Measurements from ENCODE around the gene KRTAP9-3. TPM values are rescaled to one million over a fixed set of nuclear protein-coding genes. Genes with fewer than 3 reads are reported as not detected.
"Not testable (repeated sequence)": the region's sequence is repeated elsewhere in the genome, so short reads cannot be mapped to it uniquely, and the experiment has no call there.

Gene KRTAP9-3, protein sequence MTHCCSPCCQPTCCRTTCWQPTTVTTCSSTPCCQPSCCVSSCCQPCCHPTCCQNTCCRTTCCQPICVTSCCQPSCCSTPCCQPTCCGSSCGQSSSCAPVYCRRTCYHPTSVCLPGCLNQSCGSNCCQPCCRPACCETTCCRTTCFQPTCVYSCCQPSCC
- total RNA-seq = not detected
- long read RNA-seq = 0 reads

DNA sequence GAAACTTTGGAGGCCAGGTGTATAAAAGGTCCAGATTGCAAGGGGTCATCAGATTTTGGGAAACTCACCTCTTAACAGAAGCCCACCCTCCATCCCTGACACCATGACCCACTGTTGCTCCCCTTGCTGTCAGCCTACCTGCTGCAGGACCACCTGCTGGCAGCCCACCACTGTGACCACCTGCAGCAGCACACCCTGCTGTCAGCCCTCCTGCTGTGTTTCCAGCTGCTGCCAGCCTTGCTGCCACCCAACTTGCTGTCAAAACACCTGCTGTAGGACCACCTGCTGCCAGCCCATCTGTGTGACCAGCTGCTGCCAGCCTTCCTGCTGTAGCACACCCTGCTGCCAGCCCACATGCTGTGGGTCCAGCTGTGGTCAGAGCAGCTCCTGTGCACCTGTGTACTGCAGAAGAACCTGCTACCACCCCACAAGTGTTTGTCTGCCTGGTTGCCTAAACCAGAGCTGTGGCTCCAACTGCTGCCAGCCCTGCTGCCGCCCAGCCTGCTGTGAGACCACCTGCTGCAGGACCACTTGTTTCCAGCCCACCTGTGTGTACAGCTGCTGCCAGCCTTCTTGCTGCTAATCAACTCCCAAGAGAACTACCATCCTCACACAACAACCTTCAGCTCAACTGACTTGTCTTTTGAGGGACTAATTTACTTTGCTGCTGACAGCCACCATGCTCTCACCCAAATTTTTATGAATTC lies at the start of gene KRTAP9-3:
Gene KRTAP9-3 (plus strand): TSS at position 51 of the 707 bp plus-strand sequence. CDS start 53 bp downstream, at position 104.
- not testable (repeated sequence) for DNase-seq (ENCODE audit: low spot score)

DNA sequence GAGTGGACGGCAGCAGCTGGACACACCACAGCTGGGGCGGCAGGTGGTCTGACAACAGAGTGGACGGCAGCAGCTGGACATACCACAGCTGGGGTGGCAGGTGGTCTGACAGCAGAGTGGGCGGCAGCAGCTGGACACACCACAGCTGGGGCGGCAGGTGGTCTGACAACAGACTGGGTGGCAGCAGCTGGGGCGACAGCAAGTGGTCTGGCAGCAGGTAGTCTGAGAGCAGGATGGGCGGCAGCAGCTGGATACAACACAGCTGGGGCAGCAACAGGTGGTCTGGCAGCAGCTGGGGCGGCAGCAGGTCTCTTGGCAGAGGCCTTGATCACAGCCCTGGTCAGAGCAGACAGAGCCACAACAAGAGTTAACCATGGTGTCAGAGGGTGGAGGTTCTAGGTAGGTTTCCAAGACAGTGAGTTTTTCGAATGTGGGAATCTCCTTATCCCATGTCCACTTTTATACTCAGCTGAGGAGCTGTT lies 47.7 kb upstream of the KRTAP9-3 start, which contains the start of gene KRTAP4-1:
Gene KRTAP4-1 (minus strand): TSS at position 432 of the 482 bp plus-strand sequence. CDS start 57 bp downstream, at position 375.
- DNase-seq (ENCODE audit: low spot score) = no peak

DNA sequence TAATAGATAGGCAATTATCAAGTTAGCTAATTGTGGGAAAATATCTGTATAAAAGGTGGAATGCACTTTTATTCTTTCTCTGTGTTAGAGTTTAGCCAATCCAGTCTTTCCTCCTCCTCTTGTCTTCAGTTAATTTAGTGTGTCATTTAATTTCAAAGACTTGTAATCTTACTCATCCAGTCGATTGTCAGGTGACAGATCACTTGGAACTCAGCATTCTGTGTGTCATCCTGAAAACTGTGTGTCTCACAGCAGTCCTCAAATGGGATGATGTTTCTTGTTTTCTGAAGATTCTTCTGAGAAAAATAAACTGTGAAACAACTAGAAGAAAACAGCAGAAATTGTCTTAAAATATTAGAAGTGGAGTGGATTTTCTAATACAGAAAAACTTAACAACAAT lies 47.2 kb upstream of the KRTAP9-3 start:
- DNase-seq (ENCODE audit: low spot score) = no peak

DNA sequence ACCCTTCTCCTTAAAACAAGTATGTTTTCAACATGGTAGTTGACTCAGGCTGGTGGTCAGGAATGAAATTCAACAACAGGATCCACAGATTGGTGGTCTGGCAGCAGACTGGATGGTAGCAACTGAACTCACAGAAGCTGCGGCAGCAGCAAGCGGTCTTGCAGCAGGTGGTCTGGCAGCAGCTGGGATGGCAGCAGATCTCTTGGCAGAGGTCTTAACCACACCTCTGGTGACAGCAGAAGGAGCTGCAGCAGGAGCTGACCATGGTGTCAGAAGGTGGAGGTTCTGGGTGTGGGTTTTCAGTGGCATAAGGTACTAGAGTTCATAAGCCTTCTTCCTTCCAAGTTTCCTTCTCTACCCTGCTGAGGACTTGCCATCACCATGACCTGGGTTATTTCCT lies 45.4 kb upstream of the KRTAP9-3 start:
- DNase-seq (ENCODE audit: low spot score) = no peak

DNA sequence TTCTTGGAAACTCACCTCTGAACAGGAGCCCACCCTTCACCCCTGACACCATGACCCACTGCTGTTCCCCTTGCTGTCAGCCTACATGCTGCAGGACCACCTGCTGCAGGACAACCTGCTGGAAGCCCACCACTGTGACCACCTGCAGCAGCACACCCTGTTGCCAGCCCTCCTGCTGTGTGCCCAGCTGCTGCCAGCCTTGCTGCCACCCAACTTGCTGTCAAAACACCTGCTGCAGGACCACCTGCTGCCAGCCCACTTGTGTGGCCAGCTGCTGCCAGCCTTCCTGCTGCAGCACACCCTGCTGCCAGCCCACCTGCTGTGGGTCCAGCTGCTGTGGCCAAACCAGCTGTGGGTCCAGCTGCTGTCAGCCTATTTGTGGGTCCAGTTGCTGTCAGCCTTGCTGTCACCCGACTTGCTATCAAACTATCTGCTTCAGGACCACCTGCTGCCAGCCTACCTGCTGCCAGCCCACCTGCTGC lies 42.4 kb upstream of the KRTAP9-3 start, which contains the start of gene KRTAP9-1:
Gene KRTAP9-1 (plus strand): TSS at position 51 of the 482 bp plus-strand sequence. CDS start 0 bp downstream, at position 51.
- DNase-seq (ENCODE audit: low spot score) = not testable (repeated sequence)

DNA sequence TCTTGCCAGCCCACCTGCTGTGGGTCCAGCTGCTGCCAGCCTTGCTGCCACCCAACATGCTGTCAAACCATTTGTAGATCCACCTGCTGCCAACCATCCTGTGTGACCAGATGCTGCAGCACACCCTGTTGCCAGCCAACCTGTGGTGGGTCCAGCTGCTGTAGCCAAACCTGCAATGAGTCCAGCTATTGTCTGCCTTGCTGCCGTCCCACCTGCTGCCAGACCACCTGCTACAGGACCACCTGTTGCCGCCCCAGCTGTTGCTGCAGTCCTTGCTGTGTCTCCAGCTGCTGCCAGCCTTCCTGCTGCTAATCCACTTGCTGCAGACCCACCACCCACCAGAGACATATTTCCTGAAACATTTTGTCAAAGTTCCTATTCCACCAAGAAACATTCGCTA lies 41.9 kb upstream of the KRTAP9-3 start:
- DNase-seq (ENCODE audit: low spot score) = no peak

DNA sequence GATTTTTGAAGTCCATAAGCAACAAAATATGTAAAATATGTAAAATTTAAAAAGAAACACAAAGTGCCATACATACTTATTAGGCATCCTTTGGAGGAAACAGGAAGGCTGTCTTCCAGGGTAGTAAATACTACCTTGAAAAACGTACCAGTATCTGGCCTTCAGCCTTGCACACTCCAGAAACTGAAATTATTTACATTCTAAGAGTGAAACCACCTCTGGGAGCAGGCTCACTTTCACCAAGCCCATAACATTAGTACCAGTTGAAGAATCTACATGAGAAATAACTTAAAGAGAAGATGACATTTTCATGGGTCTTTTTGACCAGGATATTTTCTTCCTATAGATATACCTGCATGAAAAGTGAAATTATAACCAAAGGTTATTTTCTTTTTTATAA lies 36.2 kb upstream of the KRTAP9-3 start:
- no peak for DNase-seq (ENCODE audit: low spot score)

DNA sequence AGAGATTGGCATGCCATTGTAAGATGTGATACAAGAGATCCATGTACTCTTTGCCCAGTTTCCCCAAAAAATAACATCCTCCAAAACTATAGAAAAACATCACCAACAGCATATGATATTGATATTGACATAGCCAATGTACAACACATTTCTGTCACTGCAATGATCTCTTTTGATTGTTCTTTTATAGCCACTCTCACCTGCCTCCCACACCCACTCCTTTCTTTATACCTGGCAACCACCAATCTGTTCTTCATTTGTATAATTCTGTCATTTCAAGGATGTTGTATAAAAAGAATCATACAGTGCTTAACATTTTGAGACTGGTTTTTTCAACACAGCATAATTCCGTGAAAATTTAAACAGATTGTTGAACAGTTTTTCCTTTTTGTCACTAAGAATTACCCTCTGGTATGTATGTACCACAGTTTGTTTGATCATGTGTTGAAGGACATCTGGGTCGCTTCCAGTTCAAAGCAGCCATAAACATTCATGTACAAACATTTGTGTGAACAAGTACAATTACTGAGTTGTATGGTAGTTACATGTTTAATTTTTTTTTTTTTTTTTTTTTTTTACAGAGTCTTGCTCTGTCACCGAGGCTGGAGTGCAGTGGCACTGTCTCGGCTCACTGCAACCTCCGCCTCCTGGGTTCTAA lies 32.7 kb upstream of the KRTAP9-3 start:
- no peak for DNase-seq (ENCODE audit: low spot score)

DNA sequence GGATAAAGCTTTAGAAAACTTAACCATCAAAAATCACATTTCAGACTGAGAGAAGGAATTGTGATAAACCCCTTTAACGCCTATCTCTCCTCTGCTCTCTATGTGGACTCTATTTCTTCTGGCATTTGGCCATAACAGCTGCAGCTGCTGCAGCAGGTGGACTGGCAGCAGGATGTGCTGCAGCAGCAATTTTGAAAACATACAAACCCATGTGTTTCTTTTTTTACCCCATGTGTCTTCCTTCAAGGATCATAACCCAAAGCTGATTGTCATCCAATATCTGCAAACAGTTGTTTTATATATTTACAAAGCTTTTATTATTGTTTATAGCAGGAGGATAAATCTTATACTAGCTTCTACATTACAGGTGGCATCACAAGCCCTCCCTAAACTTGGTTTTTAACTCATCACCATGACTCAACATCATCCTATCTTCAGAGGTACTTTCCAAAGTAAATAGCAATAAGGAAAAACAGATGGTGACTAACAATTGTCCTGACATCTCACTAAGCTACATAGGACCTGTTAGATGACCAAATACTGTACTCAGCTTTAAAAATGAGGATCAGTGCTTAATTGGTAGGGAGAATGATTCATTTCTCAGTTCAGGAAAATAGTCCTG lies 20.3 kb upstream of the KRTAP9-3 start:
- DNase-seq (ENCODE audit: low spot score) = no peak

DNA sequence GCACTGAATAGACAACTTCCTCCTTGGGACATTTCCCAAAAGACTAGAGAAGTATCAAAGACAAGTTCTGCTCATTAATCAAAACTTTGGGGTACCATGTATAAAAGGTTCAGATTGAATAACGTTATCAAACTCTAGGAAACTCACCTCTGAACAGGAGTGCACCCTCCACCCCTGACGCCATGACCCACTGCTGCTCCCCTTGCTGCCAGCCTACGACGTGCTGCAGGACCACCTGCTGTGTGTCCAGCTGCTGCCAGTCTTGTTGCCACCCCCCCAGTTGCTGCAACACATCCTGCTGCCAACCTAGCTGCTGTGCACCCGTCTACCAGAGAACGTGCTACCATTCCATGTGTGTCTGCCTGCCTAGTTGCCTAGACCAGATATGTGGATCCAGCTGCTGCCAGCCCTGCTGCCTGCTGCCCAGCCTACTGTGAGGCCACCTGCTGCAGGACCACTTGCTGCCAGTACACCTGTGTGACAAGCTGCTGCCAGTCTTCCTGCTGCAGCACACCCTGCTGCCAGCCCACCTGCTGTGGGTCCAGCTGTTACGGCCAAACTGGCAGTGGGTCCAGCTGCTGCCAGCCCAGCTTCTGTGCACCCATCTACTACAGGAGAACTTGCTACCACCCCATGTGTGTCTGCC lies 19.6 kb upstream of the KRTAP9-3 start:
- no peak for DNase-seq (ENCODE audit: low spot score)

DNA sequence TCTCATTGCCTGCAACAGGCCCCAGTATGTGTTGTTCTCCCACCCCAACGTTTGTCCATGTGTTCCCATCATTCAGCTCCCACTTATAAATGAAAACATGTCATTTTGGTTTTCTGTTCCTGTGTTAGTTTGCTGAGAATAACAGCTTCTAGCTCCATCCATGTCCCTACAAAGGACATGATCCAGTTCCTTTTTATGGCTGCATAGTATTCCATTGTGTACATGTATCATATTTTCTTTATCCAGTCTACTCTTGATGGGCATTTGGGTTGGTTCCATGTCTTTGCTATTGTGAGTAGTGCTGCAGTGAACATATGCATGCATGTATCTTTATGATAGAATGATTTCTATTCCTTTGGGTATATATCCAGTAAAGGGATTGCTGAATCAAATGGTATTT lies 16.6 kb upstream of the KRTAP9-3 start:
- no peak for DNase-seq (ENCODE audit: low spot score)

DNA sequence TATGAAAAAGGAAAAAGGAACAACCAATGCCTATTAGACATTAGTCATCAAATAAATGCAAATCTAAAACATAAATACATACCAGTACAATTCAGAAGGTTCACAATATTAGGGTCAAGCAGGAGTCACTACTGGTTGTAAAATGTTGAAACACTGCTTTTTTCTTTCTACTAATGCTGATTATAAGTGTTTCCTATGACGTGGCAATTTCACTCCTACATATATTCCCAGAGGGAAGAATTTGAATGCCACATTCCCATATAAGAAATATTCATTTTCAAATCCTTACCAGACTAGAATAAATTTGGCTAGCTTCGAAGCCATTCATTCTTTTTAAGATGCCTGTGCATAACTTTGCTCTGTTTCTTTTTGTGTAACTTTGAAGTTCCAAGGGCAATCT lies 8.4 kb upstream of the KRTAP9-3 start:
- no peak for DNase-seq (ENCODE audit: low spot score)

DNA sequence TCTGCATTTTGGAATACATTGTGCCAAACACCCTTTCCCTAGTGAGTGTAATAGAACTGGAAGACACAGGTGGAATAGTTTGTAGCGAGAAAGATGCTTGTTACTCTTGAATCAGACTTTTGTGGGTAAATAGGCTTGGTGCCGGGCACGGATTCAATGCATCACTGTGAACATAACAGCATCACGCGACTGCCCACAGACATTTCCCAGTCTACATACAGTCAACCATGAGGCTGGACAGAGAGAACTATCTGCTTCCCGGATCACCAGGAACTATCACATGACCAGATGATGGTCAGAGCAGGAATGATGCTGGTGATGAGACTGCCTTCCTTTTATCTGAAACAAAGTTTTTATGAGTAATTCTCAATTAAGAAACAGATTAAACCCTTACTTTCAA lies 6.2 kb upstream of the KRTAP9-3 start:
- no peak for DNase-seq (ENCODE audit: low spot score)

DNA sequence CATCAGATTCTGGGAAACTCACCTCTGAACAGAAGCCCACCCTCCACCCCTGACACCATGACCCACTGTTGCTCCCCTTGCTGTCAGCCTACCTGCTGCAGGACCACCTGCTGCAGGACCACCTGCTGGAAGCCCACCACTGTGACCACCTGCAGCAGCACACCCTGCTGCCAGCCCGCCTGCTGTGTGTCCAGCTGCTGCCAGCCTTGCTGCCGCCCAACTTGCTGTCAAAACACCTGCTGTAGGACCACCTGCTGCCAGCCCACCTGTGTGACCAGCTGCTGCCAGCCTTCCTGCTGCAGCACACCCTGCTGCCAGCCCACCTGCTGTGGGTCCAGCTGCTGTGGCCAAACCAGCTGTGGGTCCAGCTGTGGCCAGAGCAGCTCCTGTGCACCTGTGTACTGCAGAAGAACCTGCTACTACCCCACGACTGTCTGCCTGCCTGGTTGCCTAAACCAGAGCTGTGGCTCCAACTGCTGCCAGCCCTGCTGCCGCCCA lies 5.6 kb upstream of the KRTAP9-3 start, which contains the start of gene KRTAP9-2:
Gene KRTAP9-2 (plus strand): TSS at position 51 of the 498 bp plus-strand sequence. CDS start 7 bp downstream, at position 58.
- DNase-seq (ENCODE audit: low spot score) = not testable (repeated sequence)

DNA sequence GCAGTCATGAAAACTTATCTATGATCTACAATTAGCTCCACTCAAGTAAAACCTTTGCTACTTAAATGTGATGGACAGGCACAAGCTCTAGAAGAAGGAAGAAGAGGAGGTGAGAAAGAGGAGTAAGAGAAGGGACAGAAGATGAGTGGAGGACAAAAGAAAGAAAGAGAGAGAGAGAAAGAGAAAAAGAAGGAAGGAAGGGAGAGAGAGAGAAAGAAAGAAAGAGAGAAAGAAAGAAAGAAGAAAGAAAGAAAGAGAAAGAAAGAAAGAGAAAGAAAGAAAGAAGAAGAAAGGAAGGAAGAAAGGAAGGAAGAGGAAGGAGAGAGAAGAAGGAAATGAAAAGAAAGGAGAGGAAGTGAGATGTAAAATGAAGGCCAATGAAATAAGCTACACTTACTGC lies 2.2 kb upstream of the KRTAP9-3 start:
- no peak for DNase-seq (ENCODE audit: low spot score)

DNA sequence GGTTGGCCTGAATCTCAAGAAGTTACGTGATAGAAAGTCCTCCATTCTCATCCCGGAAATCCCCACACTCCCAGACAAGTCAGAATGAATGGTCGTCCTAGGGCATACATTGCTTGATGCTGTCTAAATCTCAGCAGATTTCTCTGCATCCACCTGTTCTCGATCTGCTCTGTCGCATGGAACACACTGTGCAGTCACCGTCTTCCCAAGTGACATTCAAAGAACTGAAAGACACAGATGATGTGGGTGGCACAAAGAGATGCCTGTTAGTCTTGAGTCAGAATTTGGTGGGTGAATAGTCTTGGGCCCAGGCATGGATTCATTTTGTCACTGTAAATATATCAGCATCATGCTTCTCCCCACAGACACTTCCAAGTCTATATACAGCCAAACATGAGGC lies 518 bp upstream of the KRTAP9-3 start:
- DNase-seq (ENCODE audit: low spot score) = no peak

DNA sequence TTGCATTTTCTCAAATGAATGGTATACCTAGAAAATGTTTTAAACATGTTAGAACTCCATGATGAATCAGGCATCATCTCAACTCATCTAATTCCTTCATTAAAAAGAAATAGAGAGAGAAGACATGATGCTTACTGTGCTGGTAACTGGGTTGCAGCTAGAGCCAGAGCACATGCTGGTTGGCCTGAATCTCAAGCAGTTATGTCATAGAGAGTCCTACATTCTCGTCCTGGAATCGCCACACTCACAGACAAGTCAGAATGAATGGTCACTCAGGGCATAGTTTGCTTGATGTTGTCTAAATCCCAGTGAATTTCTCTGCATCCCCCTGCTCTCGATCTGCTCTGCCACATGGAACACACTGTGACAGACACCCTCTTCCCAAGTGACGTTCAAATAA lies 4.9 kb downstream of the KRTAP9-3 start:
- not testable (repeated sequence) for DNase-seq (ENCODE audit: low spot score)

DNA sequence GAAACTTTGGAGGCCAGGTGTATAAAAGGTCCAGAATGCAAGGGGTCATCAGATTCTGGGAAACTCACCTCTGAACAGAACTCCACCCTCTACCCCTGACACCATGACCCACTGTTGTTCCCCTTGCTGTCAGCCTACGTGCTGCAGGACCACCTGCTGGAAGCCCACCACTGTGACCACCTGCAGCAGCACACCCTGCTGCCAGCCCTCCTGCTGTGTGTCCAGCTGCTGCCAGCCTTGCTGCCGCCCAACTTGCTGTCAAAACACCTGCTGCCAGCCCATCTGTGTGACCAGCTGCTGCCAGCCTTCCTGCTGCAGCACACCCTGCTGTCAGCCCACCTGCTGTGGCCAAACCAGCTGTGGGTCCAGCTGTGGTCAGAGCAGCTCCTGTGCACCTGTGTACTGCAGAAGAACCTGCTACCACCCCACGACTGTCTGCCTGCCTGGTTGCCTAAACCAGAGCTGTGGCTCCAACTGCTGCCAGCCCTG lies 5.7 kb downstream of the KRTAP9-3 start, which contains the start of gene KRTAP9-8:
Gene KRTAP9-8 (plus strand): TSS at position 51 of the 489 bp plus-strand sequence. CDS start 53 bp downstream, at position 104.
- not testable (repeated sequence) for DNase-seq (ENCODE audit: low spot score)

DNA sequence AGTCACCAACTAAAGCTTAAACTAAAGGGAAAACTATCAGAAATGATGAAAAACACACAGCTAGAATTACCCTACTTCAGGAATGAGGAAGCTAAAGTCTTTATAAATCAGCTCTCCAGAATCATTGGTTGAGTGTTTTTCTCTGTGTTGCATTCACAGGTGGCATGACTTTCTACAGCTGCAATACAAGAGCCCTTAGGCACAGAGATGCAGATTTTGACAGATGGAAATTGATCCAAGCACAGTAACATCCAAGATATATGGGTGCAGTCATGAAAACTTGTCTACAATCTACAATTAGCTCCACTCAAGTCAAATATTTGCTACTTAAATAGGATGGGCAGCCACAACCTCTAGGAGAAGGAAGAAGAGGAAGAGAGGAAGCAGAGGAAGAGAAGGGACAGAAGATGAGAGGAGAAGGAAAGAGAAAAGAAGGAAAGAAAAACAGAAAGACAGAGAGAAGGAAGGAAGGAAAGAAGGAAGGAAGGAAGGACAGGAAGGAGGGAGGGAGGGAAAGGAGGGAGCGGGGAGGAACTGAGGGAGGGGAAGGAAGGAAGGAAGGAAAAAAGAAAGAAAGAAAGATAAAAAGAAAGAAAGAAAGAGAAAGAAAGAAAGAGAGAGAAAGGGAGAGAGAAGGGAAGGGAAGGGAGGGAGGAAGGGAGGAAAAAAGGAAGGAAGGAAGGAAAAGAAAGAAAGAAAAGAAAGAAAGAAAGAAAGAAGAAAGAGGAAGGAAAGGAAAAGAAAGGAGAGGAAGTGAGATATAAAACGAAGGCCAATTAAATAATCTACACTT lies 14.9 kb downstream of the KRTAP9-3 start:
- DNase-seq (ENCODE audit: low spot score) = not testable (repeated sequence)

All from mesenteric fat pad (tissue), 1 donor.